ENCODE data around the gene ADCY6.
"Not testable (repeated sequence)": the region's sequence is repeated elsewhere in the genome, so short reads cannot be mapped to it uniquely, and the experiment has no call there.

ADCY6 gene

GRCh38 chr12:48750769-48751356 is 38.0 kb downstream of the ADCY6 start:
- no peak for DNase-seq (ENCODE audit: low spot score)

- no peak for DNase-seq (ENCODE audit: low spot score)
Observed at GRCh38 chr12:48750215-48750614, 38.7 kb downstream of the ADCY6 start.

- DNase-seq (ENCODE audit: low spot score): no peak
Observed at GRCh38 chr12:48744251-48745008, 44.5 kb downstream of the ADCY6 start.

GRCh38 chr12:48739618-48740269 is 49.1 kb downstream of the ADCY6 start:
- DNase-seq (ENCODE audit: low spot score): no peak

- no peak for DNase-seq (ENCODE audit: low spot score)
Observed at GRCh38 chr12:48736456-48736855, 52.4 kb downstream of the ADCY6 start.

- no peak for DNase-seq (ENCODE audit: low spot score)
Observed at GRCh38 chr12:48728807-48729206, 60.1 kb downstream of the ADCY6 start.

GRCh38 chr12:48720737-48721136 is 68.2 kb downstream of the ADCY6 start:
- DNase-seq (ENCODE audit: low spot score): not testable (repeated sequence)

GRCh38 chr12:48720171-48720570 is 68.7 kb downstream of the ADCY6 start:
- not testable (repeated sequence) for DNase-seq (ENCODE audit: low spot score)

- DNase-seq (ENCODE audit: low spot score): not testable (repeated sequence)
Observed at GRCh38 chr12:48719002-48719401, 69.9 kb downstream of the ADCY6 start.

- no peak for DNase-seq (ENCODE audit: low spot score)
Observed at GRCh38 chr12:48717252-48717695, 71.6 kb downstream of the ADCY6 start.

GRCh38 chr12:48716493-48717251 is 72.2 kb downstream of the ADCY6 start, which contains the start of gene CCNT1:
Gene CCNT1 (minus strand): TSS chr12:48716707. CDS start chr12:48716675, 32 bp downstream.
- DNase-seq (ENCODE audit: low spot score): peak; percentile 98

Data from Ammon's horn (tissue), 1 donor.